Lower leg skin (tissue), 3 donors: ENCODE results near the gene STRIP2.
"Not testable (repeated sequence)": the region's sequence is repeated elsewhere in the genome, so short reads cannot be mapped to it uniquely, and the experiment has no call there.

Source experiments
- CTCF ChIP-seq, 3 donors: fragments of 450-650 bp; IDR thresholded peaks; one replicate each; pipeline ENCODE4 v1.5.1; 2016; ENCODE audit warnings: antibody characterized with exemption in 3 of 3, mild to moderate bottlenecking in 3 of 3, moderate library complexity in 2 of 3
- POLR2A ChIP-seq, 2 donors: fragments of 450-650 bp; IDR thresholded peaks; one replicate each; pipeline ENCODE4 v1.6.1; 2016 to 2017; ENCODE audit warnings: antibody characterized with exemption in 2 of 2, mild to moderate bottlenecking in 1 of 2, moderate library complexity in 1 of 2

- not testable (repeated sequence) for TF ChIP-seq CTCF, POLR2A (IDR thresholded peaks at IDR 0.05)
These were observed 10.5 kb downstream of the STRIP2 start for GRCh38 chr7:129444776-129445175.
